Skeletal muscle cell (primary cell): ENCODE data around the gene MAPK8.

Experiments used
- DNase-seq: peaks from one replicate; pipeline ENCODE4 v3.0.0-alpha.2; 2010; ENCODE audit warnings: low read depth
- H3K4me3 ChIP-seq: 2 replicates; pipeline ENCODE4 v1.5.1; 2011; ENCODE audit warnings: low read depth, mild to moderate bottlenecking, control low read depth, low read length, moderate library complexity

Gene MAPK8

GRCh38 chr10:48480397-48481374 lies 174.2 kb downstream of the MAPK8 start:
- H3K4me3 ChIP-seq, result no peak overlapping the region
- DNase-seq, result no peak

GRCh38 chr10:48481385-48481784 lies 174.9 kb downstream of the MAPK8 start:
- no peak overlapping the region for H3K4me3 ChIP-seq
- no peak for DNase-seq

DNA sequence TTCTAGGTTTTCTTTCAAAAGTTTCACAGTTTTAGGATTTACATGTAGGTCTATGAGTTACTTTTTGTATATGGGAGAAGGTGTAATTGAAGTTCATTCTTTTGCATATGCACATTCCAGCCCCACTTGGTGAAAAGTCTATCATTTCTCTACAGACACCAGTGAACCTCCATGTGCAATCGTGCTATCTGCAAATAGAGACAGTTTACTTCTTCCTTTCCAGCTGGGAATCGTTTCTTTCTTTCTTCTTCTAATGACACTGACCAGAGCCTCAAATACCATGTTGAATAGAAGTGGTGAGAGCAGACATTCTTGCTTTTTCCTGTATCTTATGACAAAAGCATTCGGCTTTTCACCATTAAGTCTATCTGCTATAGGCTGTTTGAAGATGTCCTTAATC lies 175.7 kb downstream of the MAPK8 start:
- DNase-seq, result no peak

DNA sequence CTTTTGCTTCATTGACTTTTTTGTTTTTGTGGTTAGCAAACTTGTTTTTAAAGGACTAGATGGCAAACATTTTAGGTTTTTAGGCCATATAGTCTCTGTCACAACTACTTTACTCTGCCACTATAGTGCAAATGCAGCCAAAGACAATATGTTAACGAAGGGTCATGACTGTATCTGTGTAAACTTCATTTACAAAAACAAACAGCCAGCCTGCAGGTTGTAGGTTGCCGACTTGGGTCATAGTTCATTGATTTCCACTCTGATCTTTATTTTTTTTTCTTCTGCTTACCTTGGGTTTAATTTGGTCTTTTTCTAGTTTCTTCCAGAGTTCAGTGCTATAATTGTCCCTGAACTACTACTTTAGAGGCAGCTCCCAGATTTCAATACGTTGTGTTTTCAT lies 178.4 kb downstream of the MAPK8 start:
- no peak overlapping the region for H3K4me3 ChIP-seq
- no peak for DNase-seq

More for the DNA sequence above, 175.7 kb downstream of the MAPK8 start:
- H3K4me3 ChIP-seq, result no peak overlapping the region

- no peak for DNase-seq
- H3K4me3 ChIP-seq, result no peak overlapping the region
These were observed 179.2 kb downstream of the MAPK8 start for GRCh38 chr10:48485711-48486110.

DNA sequence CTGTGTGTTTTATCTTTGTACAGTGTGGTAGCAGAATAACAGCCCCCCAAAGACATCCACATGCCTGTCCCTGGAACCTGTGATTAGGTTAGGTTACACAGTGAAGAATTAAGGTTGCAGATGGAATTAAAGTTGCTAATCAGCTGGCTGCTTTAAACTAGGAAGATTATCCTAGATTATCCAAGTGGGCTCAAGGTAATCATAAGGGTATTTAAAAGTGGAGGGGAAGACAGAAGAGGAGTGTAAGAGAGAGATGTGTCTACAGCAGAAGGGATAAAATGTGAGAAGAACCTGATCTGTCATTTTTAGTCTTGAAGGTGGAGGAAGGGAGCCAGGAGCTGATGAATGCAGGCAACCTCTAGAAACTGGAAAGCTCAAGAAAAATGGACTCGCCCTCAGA lies 180.8 kb downstream of the MAPK8 start:
- H3K4me3 ChIP-seq, result no peak overlapping the region

More for the DNA sequence above, 180.8 kb downstream of the MAPK8 start:
- no peak for DNase-seq
